Bronchial epithelial cell (primary cell): Measurements from ENCODE around the gene PIP5K1B. TPM values are rescaled to one million over a fixed set of nuclear protein-coding genes. Genes with fewer than 3 reads are reported as not detected.

Source experiments
- DNase-seq: peaks from one replicate; pipeline ENCODE4 v3.0.0-alpha.2; 2010; ENCODE audit warnings: low read depth
- FAIRE-seq: peaks from 2 replicates; lab custom pipeline; 2011; peaks lifted over from hg19 to GRCh38; lab: Jason Lieb, UNC
- H3K27me3 ChIP-seq: 2 replicates; pipeline ENCODE4 v1.5.1; 2011; ENCODE audit warnings: low read length; ENCODE audit not compliant: control insufficient read depth, insufficient read depth
- H3K36me3 ChIP-seq: 2 replicates; pipeline ENCODE4 v1.5.1; 2011; ENCODE audit warnings: low read length; ENCODE audit not compliant: control insufficient read depth, insufficient read depth
- H3K4me3 ChIP-seq: 2 replicates; pipeline ENCODE4 v1.5.1; 2011; ENCODE audit warnings: mild to moderate bottlenecking, low read depth, low read length, control low read depth
- CTCF ChIP-seq: IDR thresholded peaks from 2 replicates; pipeline ENCODE4 v1.5.1; 2011; ENCODE audit warnings: mild to moderate bottlenecking, moderate library complexity, low read length, control low read depth, inconsistent platforms; ENCODE audit not compliant: insufficient read depth, severe bottlenecking
- total RNA-seq: library from RNA; depleted of rRNA; stranded (reverse); fragments of >200 nt; gene quantifications from 2 replicates; pipeline ENCODE4 v1.2.1, GENCODE V29; 2014

PIP5K1B gene
- total RNA-seq, 1 donor from 2014 or later: 2.9 TPM

GRCh38 chr9:68672625-68673024, 32.4 kb upstream of the PIP5K1B start:
- DNase-seq: no peak
- Histone ChIP-seq H3K4me3 (no peak overlapping the region), H3K36me3 (no peaks in the 10 kb centered on the region), H3K27me3 (no peaks in the 10 kb centered on the region)
- no peak for TF ChIP-seq CTCF
- no peak for FAIRE-seq

GRCh38 chr9:68678430-68678829, 26.6 kb upstream of the PIP5K1B start:
- H3K4me3 ChIP-seq: no peak overlapping the region
- no peak for FAIRE-seq
- H3K36me3 ChIP-seq: no peaks in the 10 kb centered on the region
- no peaks in the 10 kb centered on the region for H3K27me3 ChIP-seq
- DNase-seq: no peak
- no peak for TF ChIP-seq CTCF

GRCh38 chr9:68683433-68683832, 21.6 kb upstream of the PIP5K1B start:
- TF ChIP-seq CTCF: no peak
- no peak for FAIRE-seq
- no peaks in the 10 kb centered on the region for H3K27me3 ChIP-seq

GRCh38 chr9:68685213-68685612, 19.8 kb upstream of the PIP5K1B start:
- H3K36me3 ChIP-seq: no peaks in the 10 kb centered on the region
- TF ChIP-seq CTCF: no peak
- H3K27me3 ChIP-seq: no peaks in the 10 kb centered on the region
- no peak for DNase-seq
- FAIRE-seq: no peak
- no peak overlapping the region for H3K4me3 ChIP-seq

More at GRCh38 chr9:68683433-68683832, 21.6 kb upstream of the PIP5K1B start:
- no peak overlapping the region for H3K4me3 ChIP-seq
- no peaks in the 10 kb centered on the region for H3K36me3 ChIP-seq
- DNase-seq: no peak

- Histone ChIP-seq H3K36me3 (no peaks in the 10 kb centered on the region), H3K4me3 (no peak overlapping the region), H3K27me3 (no peaks in the 10 kb centered on the region)
- DNase-seq (peak; percentile 13), FAIRE-seq (no peak)
- peak; percentile 17 for TF ChIP-seq CTCF
These were observed 19.3 kb upstream of the PIP5K1B start for GRCh38 chr9:68685770-68686169.

- Histone ChIP-seq H3K4me3 (no peak overlapping the region), H3K27me3 (no peaks in the 10 kb centered on the region), H3K36me3 (no peaks in the 10 kb centered on the region)
- TF ChIP-seq CTCF: no peak
- FAIRE-seq (no peak), DNase-seq (peak; percentile 4)
These were observed 15.0 kb upstream of the PIP5K1B start for GRCh38 chr9:68690088-68690487.
